Thoracic aorta (tissue), 2 donors: ENCODE results near the gene FN1. TPM values are rescaled to one million over a fixed set of nuclear protein-coding genes. Genes with fewer than 3 reads are reported as not detected.

Experiments
- ATAC-seq: fragments of 150-250 bp; one replicate; pipeline ENCODE4 v1.8.0; 2017; ENCODE audit warnings: low read depth; ENCODE audit not compliant: insufficient number of reproducible peaks, low FRiP score
- DNase-seq: peaks from one replicate; pipeline ENCODE4 v3.0.0-alpha.2; 2020; ENCODE audit warnings: low spot score
- H3K27ac ChIP-seq, 2 donors: fragments of 200-600 bp; sonication (generic); 1 replicate in 1 of 2; 2 replicates in 1 of 2; pipeline ENCODE4 v1.5.1; 2016; ENCODE audit warnings: mild to moderate bottlenecking in 2 of 2, moderate library complexity in 2 of 2
- H3K27me3 ChIP-seq: fragments of 200-600 bp; sonication (generic); replicated peaks from 2 replicates; pipeline ENCODE4 v1.6.0; 2016; ENCODE audit warnings: mild to moderate bottlenecking; ENCODE audit not compliant: insufficient read depth
- H3K36me3 ChIP-seq: fragments of 200-600 bp; sonication (generic); one replicate; pipeline ENCODE4 v1.5.1; 2016
- H3K4me1 ChIP-seq, 2 donors: fragments of 200-600 bp; sonication (generic); 1 replicate in 1 of 2; 2 replicates in 1 of 2; pipeline versions ENCODE4 v1.5.1 to v1.6.0; 2016; ENCODE audit warnings: low read depth in 2 of 2, mild to moderate bottlenecking in 1 of 2; ENCODE audit not compliant: control insufficient read depth in 1 of 2
- H3K4me3 ChIP-seq: fragments of 200-600 bp; sonication (generic); 2 replicates; pipeline ENCODE4 v1.5.1; 2016; ENCODE audit warnings: mild to moderate bottlenecking
- H3K9me3 ChIP-seq: fragments of 200-600 bp; sonication (generic); 2 replicates; pipeline ENCODE4 v1.5.1; 2016
- total RNA-seq, 2 donors: library from RNA; depleted of rRNA; stranded (reverse); fragments of >200 nt; gene quantifications; one replicate each; pipeline versions ENCODE4 v1.1.0 to v1.2.3, GENCODE V29; 2016
- TF ChIP-seq, protein P1 (sequence below): fragments of 200-600 bp; sonication (generic); IDR thresholded peaks from one replicate; pipeline ENCODE4 v1.5.1; 2019; ENCODE audit warnings: antibody characterized with exemption

FN1 gene
- total RNA-seq, 2 donors from 2014 or later, result 6,415 to 8,882 TPM

GRCh38 chr2:215450188-215451011 lies 14.5 kb upstream of the FN1 start:
- H3K4me3 ChIP-seq, result no peak overlapping the region
- no peaks in the 10 kb centered on the region for H3K4me1 ChIP-seq
- no peak for DNase-seq
- TF ChIP-seq, protein P1, sequence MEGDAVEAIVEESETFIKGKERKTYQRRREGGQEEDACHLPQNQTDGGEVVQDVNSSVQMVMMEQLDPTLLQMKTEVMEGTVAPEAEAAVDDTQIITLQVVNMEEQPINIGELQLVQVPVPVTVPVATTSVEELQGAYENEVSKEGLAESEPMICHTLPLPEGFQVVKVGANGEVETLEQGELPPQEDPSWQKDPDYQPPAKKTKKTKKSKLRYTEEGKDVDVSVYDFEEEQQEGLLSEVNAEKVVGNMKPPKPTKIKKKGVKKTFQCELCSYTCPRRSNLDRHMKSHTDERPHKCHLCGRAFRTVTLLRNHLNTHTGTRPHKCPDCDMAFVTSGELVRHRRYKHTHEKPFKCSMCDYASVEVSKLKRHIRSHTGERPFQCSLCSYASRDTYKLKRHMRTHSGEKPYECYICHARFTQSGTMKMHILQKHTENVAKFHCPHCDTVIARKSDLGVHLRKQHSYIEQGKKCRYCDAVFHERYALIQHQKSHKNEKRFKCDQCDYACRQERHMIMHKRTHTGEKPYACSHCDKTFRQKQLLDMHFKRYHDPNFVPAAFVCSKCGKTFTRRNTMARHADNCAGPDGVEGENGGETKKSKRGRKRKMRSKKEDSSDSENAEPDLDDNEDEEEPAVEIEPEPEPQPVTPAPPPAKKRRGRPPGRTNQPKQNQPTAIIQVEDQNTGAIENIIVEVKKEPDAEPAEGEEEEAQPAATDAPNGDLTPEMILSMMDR, result no peak
- H3K36me3 ChIP-seq, result no peaks in the 10 kb centered on the region
- ATAC-seq, result no peak
- no peaks in the 10 kb centered on the region for H3K9me3 ChIP-seq
- H3K27ac ChIP-seq, result no peak overlapping the region
- no peaks in the 10 kb centered on the region for H3K27me3 ChIP-seq

- H3K4me1 ChIP-seq, result no peaks in the 10 kb centered on the region
- DNase-seq, result no peak
- TF ChIP-seq, protein P1, result no peak
- H3K9me3 ChIP-seq, result no peaks in the 10 kb centered on the region
- no peak overlapping the region for H3K4me3 ChIP-seq
- no peaks in the 10 kb centered on the region for H3K27me3 ChIP-seq
- no peak overlapping the region for H3K27ac ChIP-seq
- ATAC-seq, result no peak
- no peaks in the 10 kb centered on the region for H3K36me3 ChIP-seq
Observed at GRCh38 chr2:215447673-215448081, 11.8 kb upstream of the FN1 start.

DNA sequence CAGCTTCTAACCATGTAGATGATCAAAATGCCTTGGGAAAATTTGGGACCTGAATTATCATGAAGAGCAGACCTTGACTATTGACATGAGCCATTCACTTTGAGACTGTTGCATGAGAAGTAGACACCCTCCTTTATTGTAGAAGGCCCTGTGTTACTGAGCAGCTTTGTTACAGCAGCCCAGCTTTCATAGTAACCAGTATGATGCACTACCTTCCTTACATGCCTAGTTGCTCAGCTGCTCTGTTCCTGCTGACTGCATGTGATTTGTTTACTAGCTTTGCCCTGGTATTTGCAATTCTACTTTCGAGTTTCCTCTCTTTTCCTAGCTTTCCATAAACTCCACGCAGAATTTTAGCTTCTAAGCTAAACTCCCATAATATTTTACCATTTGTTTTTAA lies 11.2 kb upstream of the FN1 start:
- ATAC-seq (no peak), DNase-seq (no peak)
- TF ChIP-seq, protein P1, result no peak
- Histone ChIP-seq H3K36me3 (no peaks in the 10 kb centered on the region), H3K27ac (no peak overlapping the region), H3K27me3 (no peaks in the 10 kb centered on the region), H3K4me1 (no peaks in the 10 kb centered on the region), H3K9me3 (no peaks in the 10 kb centered on the region), H3K4me3 (no peak overlapping the region)

DNA sequence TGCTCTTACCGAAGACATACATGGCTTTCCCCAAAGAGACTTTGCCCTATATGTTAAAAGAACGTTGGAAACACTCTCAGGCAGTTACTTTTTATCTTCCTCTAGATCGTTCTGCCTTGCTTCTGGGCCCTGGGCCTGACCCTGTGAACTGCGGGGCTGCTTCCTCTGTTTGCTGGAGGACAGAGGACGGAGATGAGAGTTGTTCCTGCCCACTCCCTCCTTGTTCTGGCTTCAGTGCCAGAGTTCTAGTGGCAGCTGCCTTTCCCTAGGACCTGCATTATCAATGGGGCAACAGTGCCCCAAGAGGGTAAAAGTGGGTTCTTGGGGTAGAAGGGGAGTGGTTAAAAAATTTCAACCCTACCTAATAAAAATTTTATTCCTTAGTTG lies 6.5 kb upstream of the FN1 start:
- no peak for ATAC-seq
- DNase-seq, result no peak
- peaks cover 6 to 27% of the 10 kb centered on the region in 2 donors for H3K4me1 ChIP-seq
- no peaks in the 10 kb centered on the region for H3K9me3 ChIP-seq
- TF ChIP-seq, protein P1, result no peak
- no peaks in the 10 kb centered on the region for H3K27me3 ChIP-seq
- H3K27ac ChIP-seq, result no peak overlapping the region
- no peak overlapping the region for H3K4me3 ChIP-seq
- no peaks in the 10 kb centered on the region for H3K36me3 ChIP-seq

GRCh38 chr2:215441560-215442400 lies 5.9 kb upstream of the FN1 start:
- DNase-seq (no peak), ATAC-seq (no peak)
- TF ChIP-seq, protein P1, result no peak
- no peak overlapping the region for H3K4me3 ChIP-seq
- H3K36me3 ChIP-seq, result no peaks in the 10 kb centered on the region
- no peaks in the 10 kb centered on the region for H3K27me3 ChIP-seq
- no peak overlapping the region for H3K27ac ChIP-seq
- peaks cover 6 to 27% of the 10 kb centered on the region in 2 donors for H3K4me1 ChIP-seq
- no peaks in the 10 kb centered on the region for H3K9me3 ChIP-seq
